PC-9 (cell line): Measurements from ENCODE around the gene RIC3. TPM values are rescaled to one million over a fixed set of nuclear protein-coding genes. Genes with fewer than 3 reads are reported as not detected.

Source experiments
- BruUV-seq: library from RNA; stranded (reverse); fragments of 400-500 nt; replicated peaks from 2 replicates; lab custom pipeline; 2021; lab: Mats Ljungman, UMichigan
- CTCF ChIA-PET: fragments of 300-600 bp; sonication (Branson Sonifier 250); formaldehyde crosslinking; loops from one replicate; lab custom pipeline; 2022; ENCODE audit warnings: antibody characterized with exemption; lab: Charles Lee
- POLR2A ChIA-PET: fragments of 300-600 bp; sonication (Branson Sonifier 250); formaldehyde crosslinking; loops from one replicate; lab custom pipeline; 2022; ENCODE audit warnings: antibody characterized with exemption; ENCODE audit not compliant: unreplicated experiment; lab: Charles Lee
- DNase-seq, 2 experiments: peaks; one replicate each; pipeline versions ENCODE4 v3.0.0 to v3.0.0-alpha.2; 2015 to 2022; ENCODE audit warnings: mixed read lengths in 1 of 2
- H2AFZ ChIP-seq: fragments of 200-600 bp; sonication (generic); 2 replicates; pipeline ENCODE4 v1.8.1; 2017; ENCODE audit warnings: antibody characterized with exemption
- H3F3A ChIP-seq: fragments of 200-600 bp; sonication (generic); 2 replicates; pipeline ENCODE4 v1.8.1; 2017; ENCODE audit warnings: antibody characterized with exemption, mild to moderate bottlenecking, low read depth; ENCODE audit not compliant: insufficient read depth
- H3K27ac ChIP-seq: fragments of 200-600 bp; sonication (generic); 2 replicates; pipeline ENCODE4 v1.6.1; 2016; ENCODE audit warnings: mixed run types
- H3K27me3 ChIP-seq: fragments of 200-600 bp; sonication (generic); 2 replicates; pipeline ENCODE4 v1.6.1; 2016; ENCODE audit warnings: low read depth, mixed run types; ENCODE audit not compliant: insufficient read depth
- H3K36me3 ChIP-seq: fragments of 200-600 bp; sonication (generic); 2 replicates; pipeline ENCODE4 v1.6.1; 2016; ENCODE audit warnings: low read depth, mixed run types
- H3K4me1 ChIP-seq: fragments of 200-600 bp; sonication (generic); replicated peaks from 2 replicates; pipeline ENCODE4 v1.6.1; 2016; ENCODE audit warnings: mixed run types; ENCODE audit not compliant: insufficient read depth
- H3K4me2 ChIP-seq: fragments of 200-600 bp; sonication (generic); 2 replicates; pipeline ENCODE4 v1.6.1; 2017; ENCODE audit warnings: mixed run types
- H3K4me3 ChIP-seq: fragments of 200-600 bp; sonication (generic); 2 replicates; pipeline ENCODE4 v1.6.1; 2016; ENCODE audit warnings: mixed run types
- H3K79me2 ChIP-seq: fragments of 200-600 bp; sonication (generic); 2 replicates; pipeline ENCODE4 v1.6.1; 2017; ENCODE audit warnings: low read depth, mixed run types
- H3K9me2 ChIP-seq: fragments of 200-600 bp; sonication (generic); 2 replicates; pipeline ENCODE4 v1.8.1; 2017; ENCODE audit warnings: mild to moderate bottlenecking; ENCODE audit not compliant: insufficient read depth
- H3K9me3 ChIP-seq: fragments of 200-600 bp; sonication (generic); 2 replicates; pipeline ENCODE4 v1.8.1; 2016; ENCODE audit warnings: low read depth; ENCODE audit not compliant: insufficient read depth
- H4K20me1 ChIP-seq: fragments of 200-600 bp; sonication (generic); 2 replicates; pipeline ENCODE4 v1.8.1; 2017; ENCODE audit not compliant: insufficient read depth
- EZH2 ChIP-seq: fragments of 200-600 bp; sonication (generic); IDR thresholded peaks from 2 replicates; pipeline ENCODE4 v1.8.0; 2017; ENCODE audit warnings: antibody characterized with exemption, low read depth
- intact Hi-C: fragments of 100-400 bp; cut with micrococcal nuclease; formaldehyde crosslinking; loops from one replicate; pipeline ENCODE4 v1.10.0; 2022; ENCODE audit not compliant: unreplicated experiment
- total RNA-seq: library from RNA; stranded (reverse); gene quantifications from 2 replicates; pipeline ENCODE4 v1.2.3, GENCODE V29; 2021
- TF ChIP-seq, protein P1 (sequence below): fragments of 200-600 bp; sonication (generic); conservative IDR thresholded peaks from 2 replicates; pipeline ENCODE4 v1.6.1; 2017; ENCODE audit warnings: mixed run types, antibody characterized with exemption, mild to moderate bottlenecking, moderate library complexity

Gene RIC3
- total RNA-seq, 1 experiment from 2014 or later, result not detected

DNA sequence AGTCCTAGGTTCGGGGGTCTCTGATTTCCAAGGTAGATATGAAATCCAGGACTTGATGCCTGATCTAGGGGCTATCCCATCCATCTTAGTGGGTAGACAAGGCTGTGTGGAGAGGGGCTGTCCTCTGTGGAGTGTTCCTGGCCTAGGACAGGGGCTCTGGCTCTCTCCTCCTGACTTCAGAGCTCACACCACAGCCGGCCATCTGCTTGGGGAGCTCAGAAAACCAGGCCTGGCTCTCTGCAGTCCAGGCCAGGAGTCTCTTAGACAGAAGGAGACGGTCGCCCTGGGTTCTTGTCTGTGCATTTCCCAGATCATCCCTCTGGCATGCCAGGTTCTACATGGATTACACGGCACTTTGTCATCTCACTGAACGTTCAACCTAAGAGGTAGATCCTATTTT, 69.9 kb downstream of the RIC3 start:
- intact Hi-C loops, result loop anchor here (1.0 to 2.0 kb wide), 2 partner anchors 93 to 1000 kb away; no protein-coding TSS in a partner anchor
- H3K9me3 ChIP-seq, result no peaks in the 10 kb centered on the region
- ChIA-PET POLR2A (interaction anchor here (0.6 kb wide), 1 partner anchor 734 kb away, joined by 27 read pairs; no protein-coding TSS in a partner anchor), CTCF (interaction anchor here (0.9 to 2.6 kb wide), 5 partner anchors 9 to 206 kb away, joined by 3 to 22 read pairs (median 4); no protein-coding TSS in a partner anchor)
- no peaks in the 10 kb centered on the region for H4K20me1 ChIP-seq
- H3K4me3 ChIP-seq, result no peak overlapping the region
- no peak overlapping the region for H2AFZ ChIP-seq
- no peak overlapping the region for H3K27ac ChIP-seq
- no peak overlapping the region for H3K4me2 ChIP-seq
- H3K9me2 ChIP-seq, result no peaks in the 10 kb centered on the region
- no peaks in the 10 kb centered on the region for H3K79me2 ChIP-seq
- H3K27me3 ChIP-seq, result no peaks in the 10 kb centered on the region
- H3K36me3 ChIP-seq, result no peaks in the 10 kb centered on the region
- TF ChIP-seq EZH2, result no peak
- TF ChIP-seq, protein P1, sequence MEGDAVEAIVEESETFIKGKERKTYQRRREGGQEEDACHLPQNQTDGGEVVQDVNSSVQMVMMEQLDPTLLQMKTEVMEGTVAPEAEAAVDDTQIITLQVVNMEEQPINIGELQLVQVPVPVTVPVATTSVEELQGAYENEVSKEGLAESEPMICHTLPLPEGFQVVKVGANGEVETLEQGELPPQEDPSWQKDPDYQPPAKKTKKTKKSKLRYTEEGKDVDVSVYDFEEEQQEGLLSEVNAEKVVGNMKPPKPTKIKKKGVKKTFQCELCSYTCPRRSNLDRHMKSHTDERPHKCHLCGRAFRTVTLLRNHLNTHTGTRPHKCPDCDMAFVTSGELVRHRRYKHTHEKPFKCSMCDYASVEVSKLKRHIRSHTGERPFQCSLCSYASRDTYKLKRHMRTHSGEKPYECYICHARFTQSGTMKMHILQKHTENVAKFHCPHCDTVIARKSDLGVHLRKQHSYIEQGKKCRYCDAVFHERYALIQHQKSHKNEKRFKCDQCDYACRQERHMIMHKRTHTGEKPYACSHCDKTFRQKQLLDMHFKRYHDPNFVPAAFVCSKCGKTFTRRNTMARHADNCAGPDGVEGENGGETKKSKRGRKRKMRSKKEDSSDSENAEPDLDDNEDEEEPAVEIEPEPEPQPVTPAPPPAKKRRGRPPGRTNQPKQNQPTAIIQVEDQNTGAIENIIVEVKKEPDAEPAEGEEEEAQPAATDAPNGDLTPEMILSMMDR, result no peak
- no TSS peak for BruUV-seq
- H3K4me1 ChIP-seq, result no peaks in the 10 kb centered on the region
- DNase-seq, result no peak
- no peaks in the 10 kb centered on the region for H3F3A ChIP-seq

DNA sequence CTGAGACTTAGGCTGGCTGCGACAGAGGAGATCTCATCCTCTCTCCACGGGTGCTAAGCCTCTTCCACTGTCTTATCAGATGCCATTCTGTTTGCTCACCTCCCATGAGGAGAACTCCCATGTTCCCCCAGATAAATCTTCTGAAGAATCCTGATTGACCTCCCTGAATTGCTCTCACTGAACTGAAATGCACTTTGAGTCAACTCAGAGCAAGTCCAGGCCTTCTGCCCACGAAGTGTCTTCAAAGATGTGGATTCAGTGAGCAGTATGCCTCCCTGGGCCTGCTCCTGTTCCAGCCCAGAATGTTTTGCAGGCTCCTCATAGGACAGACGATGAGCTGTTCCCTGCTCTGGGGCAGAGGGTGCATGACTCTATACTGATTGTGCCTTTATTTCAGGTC, 70.5 kb downstream of the RIC3 start:
- Histone ChIP-seq H3F3A (no peaks in the 10 kb centered on the region), H3K27ac (no peak overlapping the region), H3K9me2 (no peaks in the 10 kb centered on the region), H4K20me1 (no peaks in the 10 kb centered on the region), H3K79me2 (no peaks in the 10 kb centered on the region), H3K36me3 (no peaks in the 10 kb centered on the region), H3K4me2 (no peak overlapping the region), H3K9me3 (no peaks in the 10 kb centered on the region), H2AFZ (no peak overlapping the region), H3K4me3 (no peak overlapping the region), H3K4me1 (no peaks in the 10 kb centered on the region), H3K27me3 (no peaks in the 10 kb centered on the region)
- DNase-seq, result no peak
- ChIA-PET CTCF (interaction anchor here (0.5 kb wide), 1 partner anchor 170 kb away, joined by 4 read pairs; no protein-coding TSS in a partner anchor), POLR2A (no interaction called here)
- no peak for TF ChIP-seq EZH2
- TF ChIP-seq, protein P1, result no peak
- intact Hi-C loops, result loop anchor here (2.0 kb wide), 1 partner anchor 1000 kb away; no protein-coding TSS in a partner anchor
- no TSS peak for BruUV-seq

DNA sequence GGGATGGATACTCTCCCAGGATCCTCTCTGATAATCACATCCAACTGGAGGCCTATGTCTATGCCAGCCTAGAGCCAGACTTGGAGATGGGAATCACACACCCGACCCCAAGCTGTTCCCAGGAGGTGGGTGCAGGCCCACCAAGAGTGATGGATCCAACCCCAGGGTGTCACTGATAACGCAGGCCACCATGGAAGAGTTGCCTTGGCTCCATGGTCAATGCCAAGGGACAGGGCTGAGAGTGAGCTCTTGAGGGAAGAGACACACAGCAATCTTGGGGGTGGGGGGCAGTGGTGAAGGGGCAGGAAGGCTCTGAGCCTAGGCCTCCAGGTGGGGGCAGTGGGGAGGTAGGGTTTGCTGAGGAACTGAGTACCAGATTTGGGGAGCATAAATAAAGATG, 70.9 kb downstream of the RIC3 start:
- intact Hi-C loops, result loop anchor here (2.0 kb wide), 1 partner anchor 999 kb away; no protein-coding TSS in a partner anchor

More for the DNA sequence above, 70.9 kb downstream of the RIC3 start:
- no peak overlapping the region for H3K27ac ChIP-seq
- H3K79me2 ChIP-seq, result no peaks in the 10 kb centered on the region
- no peaks in the 10 kb centered on the region for H3K9me3 ChIP-seq
- H3K27me3 ChIP-seq, result no peaks in the 10 kb centered on the region
- no peaks in the 10 kb centered on the region for H3K36me3 ChIP-seq
- CTCF ChIA-PET, result interaction anchor here (0.5 to 0.6 kb wide), 2 partner anchors 70 to 171 kb away, joined by 3 to 4 read pairs; no protein-coding TSS in a partner anchor
- H3K4me2 ChIP-seq, result no peak overlapping the region
- no peaks in the 10 kb centered on the region for H3F3A ChIP-seq
- BruUV-seq, result no TSS peak
- no peak for TF ChIP-seq EZH2
- TF ChIP-seq, protein P1, result no peak
- H3K4me1 ChIP-seq, result no peaks in the 10 kb centered on the region
- no peak overlapping the region for H3K4me3 ChIP-seq
- H3K9me2 ChIP-seq, result no peaks in the 10 kb centered on the region
- no peak for DNase-seq
- H2AFZ ChIP-seq, result no peak overlapping the region
- no peaks in the 10 kb centered on the region for H4K20me1 ChIP-seq
- POLR2A ChIA-PET, result no interaction called here
